HuH-7 (cell line): Measurements from ENCODE around the gene GTF2F2.

Source experiments
- DNase-seq: peaks from one replicate; pipeline ENCODE4 v3.0.0; 2011; ENCODE audit warnings: low spot score

GTF2F2 gene

DNA sequence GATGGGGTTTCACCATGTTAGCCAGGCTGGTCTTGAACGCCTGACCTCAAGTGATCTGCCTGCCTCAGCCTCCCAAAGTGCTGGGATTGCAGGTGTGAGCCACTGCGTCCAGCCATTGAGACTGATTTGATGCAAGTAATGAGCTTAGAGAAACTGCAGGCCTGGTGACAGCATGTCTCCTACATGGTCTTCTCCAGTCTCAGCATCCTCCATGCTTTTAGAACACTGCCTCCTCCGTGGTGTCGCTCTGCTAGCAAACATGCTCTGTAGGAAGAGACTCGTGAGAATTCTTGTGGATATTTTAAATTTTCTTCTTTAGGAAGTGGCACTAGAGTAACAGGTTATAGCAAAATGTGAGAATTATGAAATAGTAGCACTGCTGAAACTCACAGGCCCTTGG is 183.6 kb downstream of the GTF2F2 start:
- DNase-seq = no peak

DNA sequence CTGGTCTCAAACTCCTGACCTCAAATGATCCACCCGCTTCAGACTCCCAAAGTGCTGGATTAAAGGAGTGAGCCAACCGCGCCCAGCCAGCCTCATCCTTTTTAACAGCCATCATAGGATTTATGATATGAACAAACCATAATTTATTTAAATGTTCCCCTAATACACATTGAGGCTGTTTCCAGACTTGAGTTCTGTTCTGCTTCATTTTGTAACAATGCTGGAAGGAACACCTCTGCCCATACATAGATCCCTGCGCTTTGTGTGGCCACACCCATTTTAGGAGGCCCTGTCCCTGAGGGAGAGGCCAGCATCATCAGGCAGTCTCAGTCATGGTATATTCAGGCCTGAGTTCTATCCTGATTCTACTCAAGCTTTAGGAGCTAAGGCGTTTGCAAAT is 184.8 kb downstream of the GTF2F2 start:
- no peak for DNase-seq

DNA sequence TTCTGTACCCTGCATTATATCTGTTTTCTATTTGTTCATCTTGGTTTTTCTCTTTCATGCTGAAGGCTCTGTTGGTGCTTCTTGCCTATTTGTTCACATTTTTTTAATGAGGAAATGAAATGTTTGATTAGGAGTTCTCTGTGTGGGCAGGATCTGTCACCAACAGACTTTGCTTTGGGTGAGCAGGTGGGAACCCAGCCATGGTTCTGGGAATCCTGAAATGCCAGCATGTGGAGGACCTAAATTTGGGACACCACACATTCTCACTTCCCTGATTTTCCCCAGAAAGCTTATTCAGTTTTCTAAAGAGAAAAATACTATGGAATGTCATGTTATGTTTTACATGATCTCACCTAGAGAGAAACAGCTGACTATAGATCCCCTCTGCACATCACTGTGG is 186.7 kb downstream of the GTF2F2 start:
- no peak for DNase-seq

DNA sequence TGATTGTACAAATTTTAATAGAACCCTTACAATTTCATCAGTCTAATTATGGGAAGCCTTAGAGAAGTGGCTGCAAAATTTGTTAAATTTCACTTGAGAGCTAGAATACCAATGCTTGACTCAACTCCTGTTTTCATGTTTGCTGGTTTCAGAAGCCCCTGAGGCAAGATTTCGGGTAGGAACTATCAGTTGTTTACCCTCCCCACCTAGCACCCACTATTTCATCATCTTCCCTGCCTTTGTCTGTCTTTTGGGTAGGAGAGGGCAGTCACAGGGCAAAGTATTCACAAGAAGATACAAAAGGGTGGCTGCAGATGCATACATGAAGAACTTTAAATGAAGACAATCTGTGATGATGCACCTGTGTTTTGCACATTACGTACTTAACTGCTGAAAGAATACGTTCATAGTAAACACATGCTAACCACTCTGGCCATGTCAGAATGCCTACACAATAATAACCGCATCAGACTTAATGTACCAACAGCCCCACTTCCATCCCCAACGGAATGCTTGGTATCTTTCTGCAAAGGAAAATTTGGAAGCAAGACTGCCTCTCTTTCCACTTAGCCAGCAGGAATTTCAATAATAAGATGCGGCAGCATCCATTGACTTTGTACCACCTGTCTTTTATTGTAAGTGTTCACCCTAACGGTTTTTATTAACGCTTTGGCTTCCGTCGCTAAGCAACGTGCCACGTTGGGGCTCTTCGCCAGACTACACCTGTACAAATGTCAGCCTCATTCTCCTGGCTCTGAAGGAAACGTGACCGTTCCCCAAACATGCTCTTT is 190.2 kb downstream of the GTF2F2 start:
- DNase-seq = no peak

DNA sequence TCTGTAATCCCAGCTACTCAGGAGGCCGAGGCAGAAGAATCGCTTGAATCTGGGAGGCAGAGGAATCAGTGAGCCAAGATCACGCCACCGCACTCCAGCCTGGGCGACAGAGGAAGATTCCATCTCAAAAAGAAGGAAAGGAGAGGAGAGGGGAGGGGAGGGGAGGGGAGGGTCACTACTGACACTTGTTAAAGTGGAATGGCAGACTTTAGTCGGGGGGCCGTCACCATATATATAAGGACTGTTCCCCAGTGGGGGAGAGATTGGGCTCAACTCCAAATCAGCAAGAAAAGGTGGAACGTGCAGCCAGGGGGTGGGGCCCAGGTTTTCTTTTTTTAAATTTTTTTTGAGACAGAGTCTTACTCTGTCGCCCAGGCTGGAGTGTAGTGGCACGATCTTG is 194.5 kb downstream of the GTF2F2 start:
- no peak for DNase-seq

DNA sequence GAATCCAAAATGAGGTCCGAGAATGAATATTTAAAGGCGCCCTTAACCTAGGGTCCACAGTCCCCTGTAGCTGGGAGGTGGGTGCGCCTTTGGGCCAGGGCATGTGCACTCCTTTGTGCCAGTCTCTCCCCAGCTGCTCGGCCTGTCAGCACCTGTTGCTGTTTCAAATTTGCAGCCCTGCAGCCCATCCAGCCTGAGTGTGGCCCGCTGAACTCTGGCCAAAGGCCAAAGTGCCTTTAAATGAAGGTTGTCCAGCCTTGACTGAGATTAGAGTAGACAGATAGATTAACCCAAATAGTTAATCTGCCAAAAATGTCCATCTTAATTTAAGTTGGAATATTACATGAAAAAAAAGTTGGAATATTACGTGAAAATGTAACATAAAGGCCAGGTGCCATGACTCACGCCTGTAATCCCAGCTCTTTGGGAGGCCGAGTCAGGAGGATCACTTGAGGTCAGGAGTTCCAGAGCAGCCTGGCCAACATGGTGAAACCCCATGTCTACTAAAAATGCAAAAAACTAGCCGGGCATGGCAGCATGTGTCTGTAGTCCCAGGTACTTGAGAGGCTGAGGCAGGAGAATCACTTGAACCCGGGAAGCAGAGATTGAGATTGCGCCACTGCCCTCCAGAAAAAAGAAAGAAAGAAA is 195.3 kb downstream of the GTF2F2 start:
- no peak for DNase-seq

DNA sequence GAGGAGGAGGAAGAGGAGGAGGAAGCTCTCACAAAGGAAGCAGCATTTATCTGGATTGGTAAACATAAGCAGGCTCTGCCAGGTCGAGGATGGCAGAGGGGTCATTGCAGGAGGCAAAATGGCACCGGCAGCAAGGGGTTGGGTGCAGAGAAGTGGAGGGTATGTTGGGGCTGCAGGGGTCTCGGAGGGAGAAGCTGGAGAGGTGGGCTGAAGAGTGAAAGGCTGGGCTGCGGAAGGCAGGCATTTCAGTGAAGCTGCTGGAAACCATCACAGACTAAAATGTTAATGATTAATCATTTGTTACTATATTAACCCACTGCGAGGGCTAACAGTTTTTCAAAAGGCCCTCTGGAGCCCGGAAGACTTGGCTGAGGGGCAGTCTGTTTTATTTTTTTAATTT is 196.0 kb downstream of the GTF2F2 start:
- peak; percentile 71 for DNase-seq

DNA sequence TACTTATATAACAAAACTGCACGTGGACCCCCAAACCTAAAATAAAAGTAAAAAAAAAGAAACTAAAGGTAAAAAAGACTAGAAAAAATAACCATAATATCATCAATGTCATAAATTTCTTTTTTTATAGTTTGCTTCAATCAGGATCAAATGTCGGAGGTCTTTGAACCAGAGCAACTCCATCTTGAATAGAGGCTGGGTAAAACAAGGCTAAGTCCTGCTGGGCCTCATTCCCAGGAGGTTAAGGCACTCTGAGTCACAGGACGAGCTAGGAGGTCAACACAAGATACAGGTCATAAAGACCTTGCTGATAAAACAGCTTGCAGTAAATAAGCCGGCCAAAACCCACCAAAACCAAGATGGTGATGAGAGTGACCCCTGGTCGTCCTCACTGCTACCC is 196.7 kb downstream of the GTF2F2 start:
- DNase-seq = no peak

DNA sequence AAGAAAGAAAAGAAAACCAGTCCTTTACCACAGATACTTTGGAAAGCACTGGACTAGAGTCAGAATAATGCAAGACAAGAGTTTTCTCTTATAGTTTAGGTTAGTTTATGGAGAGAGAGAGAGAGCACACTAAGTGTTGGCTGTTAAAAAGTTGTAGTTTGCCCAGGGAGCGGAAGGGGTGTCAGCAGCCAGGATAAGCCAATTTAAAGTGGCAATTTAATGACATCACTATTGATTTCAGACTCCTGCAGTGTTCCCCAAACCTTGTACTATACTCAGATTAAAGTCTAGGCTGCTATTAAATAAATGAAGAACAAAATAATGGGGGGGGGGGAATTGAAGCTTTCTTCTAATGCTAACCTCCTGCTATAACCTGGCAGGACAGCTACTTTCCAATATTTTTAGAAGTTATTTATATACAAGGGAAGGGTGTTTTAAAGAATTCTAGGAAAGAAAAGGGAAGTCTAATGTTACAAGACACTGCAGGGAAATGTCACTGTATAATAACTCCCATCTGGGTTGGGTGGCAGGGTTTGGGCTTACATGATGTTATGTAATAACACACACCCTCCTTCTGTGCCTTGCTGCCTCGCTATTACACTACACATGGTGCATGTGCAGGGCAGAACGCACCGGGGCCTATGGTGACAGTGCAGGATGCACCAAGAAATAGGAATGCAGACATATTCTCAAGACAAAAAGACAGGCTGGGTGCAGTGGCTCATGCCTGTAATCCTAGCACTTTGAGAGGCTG is 200.7 kb downstream of the GTF2F2 start:
- DNase-seq = no peak

DNA sequence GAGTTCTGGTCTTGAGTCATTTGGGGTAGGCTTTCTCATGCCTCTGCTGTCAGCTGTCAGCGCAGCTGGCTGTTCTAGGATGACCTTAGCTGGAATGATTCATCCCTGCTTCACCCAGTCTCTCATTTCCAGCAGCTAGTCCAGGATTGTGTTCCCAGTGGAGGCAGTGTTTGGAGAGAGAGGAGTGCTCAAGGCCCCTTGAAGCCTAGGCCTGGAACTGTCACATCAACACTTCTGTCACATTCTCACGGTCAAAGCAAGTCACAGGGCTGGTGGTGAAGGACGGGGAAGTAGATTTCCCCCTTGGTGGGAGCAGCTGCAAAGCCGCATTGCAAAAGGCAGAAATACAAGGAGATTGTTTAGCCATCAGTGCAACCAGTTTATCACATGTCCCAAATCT is 205.5 kb downstream of the GTF2F2 start:
- no peak for DNase-seq

DNA sequence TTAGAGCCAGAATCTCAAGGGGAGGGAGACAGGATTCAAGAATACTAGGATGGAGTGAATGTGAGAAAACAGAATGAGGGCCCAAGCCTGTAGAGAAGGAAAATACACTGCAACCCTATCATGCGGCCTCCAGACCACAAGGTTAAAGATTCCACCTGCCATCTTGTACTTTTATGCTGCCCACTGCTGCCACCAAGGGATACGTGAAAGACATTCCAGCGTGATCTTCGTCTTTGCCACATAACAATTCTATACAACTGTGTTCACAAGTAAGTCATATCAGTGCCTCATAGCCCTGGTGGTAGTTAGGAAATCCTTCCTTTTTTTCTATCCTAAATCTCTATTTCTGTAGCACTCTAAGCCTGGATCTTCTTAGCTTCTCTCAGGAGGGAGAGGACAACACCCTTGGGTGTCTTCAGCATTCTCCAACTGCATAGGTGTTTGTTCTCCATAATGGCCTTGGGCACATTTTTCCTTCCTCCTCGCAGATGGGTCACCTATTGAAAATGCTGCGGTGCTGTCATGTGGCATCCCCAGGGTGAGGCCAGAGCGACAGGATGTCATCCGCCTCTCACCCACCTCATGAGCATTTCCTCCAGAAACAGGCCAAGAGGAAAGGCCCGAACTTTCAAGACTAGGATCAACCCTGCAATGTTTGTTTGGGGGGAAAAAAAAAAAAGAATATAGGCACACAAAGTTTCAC is 207.1 kb downstream of the GTF2F2 start:
- no peak for DNase-seq

DNA sequence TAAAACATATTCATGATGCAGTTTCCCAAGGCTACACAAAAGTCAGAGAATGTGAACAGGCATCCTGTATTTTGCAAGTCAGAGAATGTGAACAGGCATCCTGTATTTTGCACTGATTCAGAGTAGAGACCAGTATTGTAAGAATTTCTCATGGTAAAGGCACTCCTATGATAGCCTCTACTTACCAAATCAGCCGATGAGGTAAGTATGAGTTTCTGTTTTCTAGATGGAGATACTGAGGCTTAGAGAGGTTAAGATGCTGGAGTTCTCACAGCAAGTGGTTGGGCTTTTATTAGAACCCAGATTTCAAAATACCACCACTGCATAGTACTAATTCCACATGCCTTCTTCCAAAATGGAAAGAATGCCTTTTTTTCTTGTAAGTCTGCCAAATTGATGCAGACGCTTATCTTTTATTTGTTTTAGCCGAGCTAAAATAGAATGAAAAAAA is 208.4 kb downstream of the GTF2F2 start:
- DNase-seq = no peak

DNA sequence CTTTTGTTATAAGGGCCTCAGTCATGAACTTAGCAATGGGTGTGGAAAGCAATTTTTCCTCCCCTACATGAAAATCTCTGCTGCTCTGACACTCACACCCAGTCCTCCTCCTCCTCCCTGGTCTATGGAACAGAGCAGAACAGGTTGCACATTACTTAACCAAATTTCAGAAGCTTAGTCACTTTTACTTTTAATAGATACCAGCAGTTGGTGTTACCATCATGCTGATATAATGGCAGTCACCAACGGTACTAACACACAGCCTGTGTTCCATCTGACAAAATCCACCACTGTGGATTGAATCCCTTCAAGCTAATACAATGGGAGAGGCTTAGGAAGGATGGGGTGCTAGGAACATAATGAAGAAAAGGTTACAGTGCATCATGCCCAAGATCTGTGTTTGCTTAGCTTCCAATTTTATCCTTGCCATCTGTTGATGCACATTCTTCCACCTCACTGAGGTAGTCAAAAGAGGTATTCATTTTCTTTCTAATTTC is 210.9 kb downstream of the GTF2F2 start:
- DNase-seq = no peak

DNA sequence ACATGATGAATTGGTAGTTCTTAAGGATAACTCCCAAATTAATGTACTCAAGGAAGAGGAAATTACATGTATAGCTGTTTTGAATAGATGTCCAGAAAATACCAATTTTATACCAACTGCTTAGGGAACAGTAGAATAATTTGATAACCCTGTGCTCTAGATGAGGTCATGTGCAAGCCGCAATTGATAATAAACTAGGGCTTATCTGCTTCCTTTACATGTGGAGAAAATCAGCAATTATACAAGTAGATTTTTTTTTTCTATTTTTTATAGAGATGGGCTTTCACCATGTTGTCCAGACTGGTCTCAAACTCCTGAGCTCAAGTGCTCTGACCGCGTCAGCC is 211.4 kb downstream of the GTF2F2 start:
- no peak for DNase-seq

DNA sequence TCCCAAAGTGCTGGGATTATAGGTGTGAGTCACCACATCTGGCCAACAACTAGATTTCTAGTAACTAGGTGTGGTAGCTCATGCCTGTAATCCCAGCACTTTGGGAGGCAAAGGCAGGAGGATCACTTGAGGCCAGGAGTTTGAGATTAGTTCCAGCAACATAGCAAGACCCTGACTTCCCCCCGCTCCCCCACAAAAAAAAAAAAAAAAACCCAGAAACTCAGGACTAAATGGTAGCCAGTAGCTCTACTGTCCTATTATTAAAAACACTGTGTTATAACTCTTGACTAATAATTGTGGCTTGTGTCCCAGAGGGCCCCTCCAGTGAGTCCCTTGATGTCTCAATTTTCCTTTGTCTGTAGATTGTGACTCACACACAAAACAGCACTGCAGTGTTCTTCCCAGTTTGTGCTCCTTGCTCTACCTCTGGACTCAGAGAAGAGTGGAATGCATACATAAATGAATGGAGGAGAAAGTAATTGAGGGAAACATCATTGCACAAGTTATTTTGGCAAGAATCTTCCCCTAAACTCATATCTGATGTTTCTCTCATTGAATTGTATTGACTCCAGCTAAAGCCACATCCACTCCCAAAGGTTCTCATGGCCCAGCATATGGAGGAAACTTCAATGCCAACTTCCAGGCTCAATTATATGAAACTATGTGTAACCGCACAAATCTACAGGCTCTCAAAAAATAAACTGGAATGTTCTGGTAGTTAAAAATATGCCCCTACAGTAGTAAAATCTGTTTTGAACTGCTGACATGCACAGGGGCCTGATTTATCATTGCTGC is 211.9 kb downstream of the GTF2F2 start:
- no peak for DNase-seq

DNA sequence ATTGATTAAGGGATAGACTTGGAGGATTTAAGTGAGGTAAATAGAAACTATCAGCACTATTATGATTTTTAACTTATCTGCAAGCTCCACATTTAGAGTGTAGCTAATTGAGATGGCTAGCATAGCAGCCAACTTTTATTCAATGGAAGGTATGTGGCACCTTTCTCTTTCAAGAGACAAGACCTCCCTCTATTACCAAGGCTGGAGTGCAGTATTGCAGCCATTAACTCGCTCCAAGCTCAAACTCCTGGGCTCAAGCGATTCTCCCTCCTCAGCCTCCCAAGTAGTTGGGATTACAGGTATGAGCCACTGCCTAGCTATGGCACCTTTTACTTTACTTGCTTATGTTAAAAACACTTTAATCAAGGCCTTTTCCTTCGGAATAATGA is 212.5 kb downstream of the GTF2F2 start:
- DNase-seq = no peak

DNA sequence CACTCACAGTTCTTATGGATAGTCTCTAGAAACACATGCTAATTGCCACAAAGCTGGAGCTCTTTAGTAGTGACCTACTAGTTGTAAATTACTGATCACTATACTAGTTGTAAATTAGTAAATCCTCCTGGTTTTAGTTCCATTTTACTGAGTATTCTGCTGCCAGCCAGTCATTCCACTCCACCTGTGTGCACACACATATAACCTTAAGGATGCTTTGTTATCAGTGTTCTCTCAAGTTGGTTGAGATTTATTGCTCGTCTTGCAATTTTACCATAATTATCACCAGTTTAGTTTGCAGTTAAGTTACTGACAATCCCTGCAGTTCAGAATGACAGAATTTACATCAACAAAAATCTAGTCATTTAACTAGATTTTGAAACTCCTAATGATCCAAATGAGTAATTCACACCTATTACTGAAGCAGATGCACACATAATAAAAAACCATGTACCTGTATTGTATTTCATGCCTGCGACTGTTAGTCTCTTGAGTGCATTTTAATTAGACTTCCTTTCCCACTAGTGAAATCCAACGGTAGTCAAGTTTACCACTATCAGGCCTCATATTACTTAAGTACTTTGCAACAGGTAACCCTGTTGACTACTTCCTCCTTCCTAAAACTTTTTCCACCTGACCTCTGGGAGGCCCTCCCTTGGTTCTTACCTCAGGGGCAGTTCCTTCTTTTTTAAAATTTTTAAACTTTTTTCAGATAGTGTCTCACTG is 213.1 kb downstream of the GTF2F2 start:
- DNase-seq = no peak
